Neural progenitor cell (in vitro differentiated cells): Measurements from ENCODE around the gene HIPK2. TPM values are rescaled to one million over a fixed set of nuclear protein-coding genes. Genes with fewer than 3 reads are reported as not detected.

Experiments used
- DNase-seq: peaks from one replicate; pipeline ENCODE4 v3.0.0-alpha.2; 2016; ENCODE audit warnings: low spot score
- H2AFZ ChIP-seq: fragments of 200-600 bp; sonication (generic); replicated peaks from 2 replicates; pipeline ENCODE4 v1.6.1; 2016; ENCODE audit warnings: antibody characterized with exemption
- H3F3A ChIP-seq: fragments of 200-600 bp; sonication (generic); 2 replicates; pipeline ENCODE4 v1.6.1; 2016; ENCODE audit warnings: antibody characterized with exemption, low read depth
- H3K27ac ChIP-seq: fragments of 200-600 bp; sonication (generic); 2 replicates; pipeline ENCODE4 v1.5.1; 2016; ENCODE audit warnings: mild to moderate bottlenecking
- H3K27me3 ChIP-seq: fragments of 200-600 bp; sonication (generic); 2 replicates; pipeline ENCODE4 v1.6.1; 2016; ENCODE audit warnings: mild to moderate bottlenecking, moderate library complexity
- H3K36me3 ChIP-seq: fragments of 200-600 bp; sonication (generic); 2 replicates; pipeline ENCODE4 v1.5.1; 2016
- H3K4me1 ChIP-seq: fragments of 200-600 bp; sonication (generic); 2 replicates; pipeline ENCODE4 v1.6.1; 2016; ENCODE audit warnings: mixed run types
- H3K4me2 ChIP-seq: fragments of 200-600 bp; sonication (generic); 2 replicates; pipeline ENCODE4 v1.6.1; 2016
- H3K4me3 ChIP-seq: fragments of 200-600 bp; sonication (generic); 2 replicates; pipeline ENCODE4 v1.5.1; 2016
- H3K79me2 ChIP-seq: fragments of 200-600 bp; sonication (generic); 2 replicates; pipeline ENCODE4 v1.6.1; 2016; ENCODE audit warnings: low read depth
- H3K9ac ChIP-seq: fragments of 200-600 bp; sonication (generic); 2 replicates; pipeline ENCODE4 v1.6.1; 2016
- H3K9me3 ChIP-seq: fragments of 200-600 bp; sonication (generic); 2 replicates; pipeline ENCODE4 v1.5.1; 2016; ENCODE audit warnings: low read depth
- H4K20me1 ChIP-seq: fragments of 200-600 bp; sonication (generic); 2 replicates; pipeline ENCODE4 v1.6.1; 2016; ENCODE audit warnings: low read depth
- H3K27ac Mint-ChIP-seq: 3 replicates; pipeline ENCODE4 v1.8.0; 2021; ENCODE audit warnings: mixed read lengths
- H3K27me3 Mint-ChIP-seq: 2 replicates; pipeline ENCODE4 v1.8.0; 2022; ENCODE audit warnings: low read depth, mild to moderate bottlenecking, inconsistent platforms, moderate library complexity, mixed read lengths; ENCODE audit not compliant: insufficient read depth
- H3K36me3 Mint-ChIP-seq: 3 replicates; pipeline ENCODE4 v1.8.0; 2021; ENCODE audit warnings: mixed read lengths
- H3K4me1 Mint-ChIP-seq: 3 replicates; pipeline ENCODE4 v1.8.0; 2021; ENCODE audit warnings: mixed read lengths
- H3K4me3 Mint-ChIP-seq: 3 replicates; pipeline ENCODE4 v1.8.0; 2021; ENCODE audit warnings: mild to moderate bottlenecking, moderate library complexity, mixed read lengths
- H3K9me3 Mint-ChIP-seq: 3 replicates; pipeline ENCODE4 v1.8.0; 2020; ENCODE audit warnings: mixed read lengths
- EZH2 ChIP-seq: fragments of 200-600 bp; sonication (generic); IDR thresholded peaks from 2 replicates; pipeline ENCODE4 v1.6.1; 2017; ENCODE audit warnings: antibody characterized with exemption, mild to moderate bottlenecking, moderate library complexity
- EZH2phosphoT487 ChIP-seq: fragments of 200-600 bp; sonication (generic); IDR thresholded peaks from 2 replicates; pipeline ENCODE4 v1.6.1; 2017; ENCODE audit warnings: antibody characterized with exemption
- total RNA-seq: library from RNA; depleted of rRNA; stranded (reverse); fragments of >200 nt; gene quantifications from 2 replicates; pipeline ENCODE4 v1.2.3, GENCODE V29; 2015; ENCODE audit warnings: low replicate concordance
- TF ChIP-seq, protein P1 (sequence below): fragments of 200-600 bp; sonication (generic); IDR thresholded peaks from 2 replicates; pipeline ENCODE4 v1.5.1; 2017; ENCODE audit warnings: antibody characterized with exemption, mild to moderate bottlenecking

Gene HIPK2
- total RNA-seq, 1 donor from 2014 or later: 12.8 TPM

DNA sequence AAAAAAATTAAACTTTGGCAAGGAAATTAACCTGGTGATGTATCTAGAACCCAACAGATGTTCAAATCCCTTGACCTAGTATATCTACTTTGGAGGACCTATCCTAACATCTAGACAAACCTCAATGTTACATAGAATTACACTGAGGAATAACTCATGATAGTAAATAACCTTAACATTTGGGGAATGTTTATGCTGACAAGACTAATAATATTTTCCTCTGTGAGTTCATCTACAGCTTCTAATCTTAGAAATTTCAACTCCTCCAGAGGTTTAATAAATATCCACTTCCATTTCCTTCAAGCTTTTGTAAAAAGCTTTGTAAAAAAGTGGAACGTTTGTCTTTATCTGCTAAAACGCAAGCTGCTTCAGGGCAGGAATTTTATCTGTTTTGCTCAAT, 12.7 kb downstream of the HIPK2 start:
- H3K27me3 ChIP-seq: no peaks in the 10 kb centered on the region
- H3K4me3 ChIP-seq: no peak overlapping the region
- H4K20me1 ChIP-seq: peaks cover 34% of the 10 kb centered on the region
- H3K9me3 ChIP-seq: no peaks in the 10 kb centered on the region
- TF ChIP-seq EZH2: no peak
- TF ChIP-seq, protein P1, sequence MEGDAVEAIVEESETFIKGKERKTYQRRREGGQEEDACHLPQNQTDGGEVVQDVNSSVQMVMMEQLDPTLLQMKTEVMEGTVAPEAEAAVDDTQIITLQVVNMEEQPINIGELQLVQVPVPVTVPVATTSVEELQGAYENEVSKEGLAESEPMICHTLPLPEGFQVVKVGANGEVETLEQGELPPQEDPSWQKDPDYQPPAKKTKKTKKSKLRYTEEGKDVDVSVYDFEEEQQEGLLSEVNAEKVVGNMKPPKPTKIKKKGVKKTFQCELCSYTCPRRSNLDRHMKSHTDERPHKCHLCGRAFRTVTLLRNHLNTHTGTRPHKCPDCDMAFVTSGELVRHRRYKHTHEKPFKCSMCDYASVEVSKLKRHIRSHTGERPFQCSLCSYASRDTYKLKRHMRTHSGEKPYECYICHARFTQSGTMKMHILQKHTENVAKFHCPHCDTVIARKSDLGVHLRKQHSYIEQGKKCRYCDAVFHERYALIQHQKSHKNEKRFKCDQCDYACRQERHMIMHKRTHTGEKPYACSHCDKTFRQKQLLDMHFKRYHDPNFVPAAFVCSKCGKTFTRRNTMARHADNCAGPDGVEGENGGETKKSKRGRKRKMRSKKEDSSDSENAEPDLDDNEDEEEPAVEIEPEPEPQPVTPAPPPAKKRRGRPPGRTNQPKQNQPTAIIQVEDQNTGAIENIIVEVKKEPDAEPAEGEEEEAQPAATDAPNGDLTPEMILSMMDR: no peak
- no peak for TF ChIP-seq EZH2phosphoT487
- H3K27me3 Mint-ChIP-seq: no peaks in the 10 kb centered on the region
- H3K4me2 ChIP-seq: no peak overlapping the region
- peaks cover 50% of the 10 kb centered on the region for H3K79me2 ChIP-seq
- no peak overlapping the region for H3K27ac Mint-ChIP-seq
- no peaks in the 10 kb centered on the region for H3F3A ChIP-seq
- peaks cover 4% of the 10 kb centered on the region for H3K9me3 Mint-ChIP-seq
- no peaks in the 10 kb centered on the region for H3K36me3 ChIP-seq
- no peaks in the 10 kb centered on the region for H3K4me1 ChIP-seq
- no peak overlapping the region for H3K27ac ChIP-seq
- DNase-seq: no peak
- H3K36me3 Mint-ChIP-seq: peaks cover 37% of the 10 kb centered on the region
- H3K4me1 Mint-ChIP-seq: peaks cover 14% of the 10 kb centered on the region
- no peak overlapping the region for H2AFZ ChIP-seq
- H3K9ac ChIP-seq: no peak overlapping the region
- no peak overlapping the region for H3K4me3 Mint-ChIP-seq

DNA sequence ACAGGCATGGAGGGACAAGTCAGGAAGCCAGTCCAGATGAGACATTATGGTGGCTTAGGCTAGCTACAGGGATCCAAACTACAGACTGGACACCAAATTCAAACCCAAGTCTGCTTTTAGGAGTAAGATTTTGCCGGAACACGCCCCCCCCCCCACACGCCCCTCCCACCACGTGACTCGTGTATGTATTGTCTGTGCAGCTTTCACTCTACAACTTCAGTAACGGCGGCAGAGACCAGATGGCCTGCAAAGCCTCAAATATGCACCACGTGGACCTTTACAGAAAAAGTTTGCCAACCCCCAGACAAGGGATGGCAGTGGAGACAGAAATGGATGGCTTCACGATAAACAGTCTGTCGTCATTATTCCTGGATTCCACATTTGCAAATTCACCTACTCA, 14.5 kb downstream of the HIPK2 start:
- H3K4me1 Mint-ChIP-seq: peaks cover 5% of the 10 kb centered on the region
- Histone ChIP-seq H3K9ac (no peak overlapping the region), H3K9me3 (no peaks in the 10 kb centered on the region), H3K4me2 (no peak overlapping the region), H3K36me3 (no peaks in the 10 kb centered on the region), H4K20me1 (peaks cover 22% of the 10 kb centered on the region), H3K79me2 (peaks cover 54% of the 10 kb centered on the region), H3K27ac (no peak overlapping the region), H2AFZ (no peak overlapping the region), H3F3A (no peaks in the 10 kb centered on the region), H3K27me3 (no peaks in the 10 kb centered on the region), H3K4me1 (no peaks in the 10 kb centered on the region), H3K4me3 (no peak overlapping the region)
- H3K9me3 Mint-ChIP-seq: peaks cover 4% of the 10 kb centered on the region
- H3K36me3 Mint-ChIP-seq: peaks cover 39% of the 10 kb centered on the region
- no peak overlapping the region for H3K4me3 Mint-ChIP-seq
- DNase-seq: no peak
- no peaks in the 10 kb centered on the region for H3K27me3 Mint-ChIP-seq
- TF ChIP-seq EZH2phosphoT487 (no peak), EZH2 (no peak)
- TF ChIP-seq, protein P1: no peak
- no peak overlapping the region for H3K27ac Mint-ChIP-seq

DNA sequence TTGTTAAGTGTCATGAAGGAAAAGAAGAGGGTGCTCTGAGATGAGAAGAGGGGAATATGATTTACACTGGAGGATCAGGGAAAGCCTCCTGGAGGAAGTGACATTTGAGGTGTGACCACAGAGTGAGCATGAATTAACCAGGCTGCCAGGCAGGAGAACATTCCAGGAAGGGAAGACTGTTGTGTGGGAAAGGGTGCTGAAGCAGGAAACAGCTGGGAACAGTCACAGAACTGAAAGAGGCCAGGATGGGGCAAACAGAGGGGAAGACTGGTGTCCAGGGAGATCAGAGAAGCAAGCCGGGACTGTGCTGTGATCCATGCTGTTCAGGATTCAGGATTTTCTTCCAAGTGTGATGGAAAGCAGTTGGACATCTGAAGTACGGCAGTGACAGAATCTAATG, 14.9 kb downstream of the HIPK2 start:
- no peaks in the 10 kb centered on the region for H3K27me3 ChIP-seq
- H3K79me2 ChIP-seq: peaks cover 55% of the 10 kb centered on the region
- H3K36me3 Mint-ChIP-seq: peaks cover 39% of the 10 kb centered on the region
- TF ChIP-seq, protein P1: no peak
- TF ChIP-seq EZH2 (no peak), EZH2phosphoT487 (no peak)
- no peak for DNase-seq
- H3K27me3 Mint-ChIP-seq: no peaks in the 10 kb centered on the region
- no peaks in the 10 kb centered on the region for H3K4me1 ChIP-seq
- H3K4me2 ChIP-seq: no peak overlapping the region
- H3K9me3 Mint-ChIP-seq: peaks cover 4% of the 10 kb centered on the region
- H3K27ac ChIP-seq: no peak overlapping the region
- H3K36me3 ChIP-seq: no peaks in the 10 kb centered on the region
- no peak overlapping the region for H3K4me3 Mint-ChIP-seq
- no peaks in the 10 kb centered on the region for H3K9me3 ChIP-seq
- H3K4me1 Mint-ChIP-seq: peaks cover 5% of the 10 kb centered on the region
- no peak overlapping the region for H3K9ac ChIP-seq
- H3K27ac Mint-ChIP-seq: no peak overlapping the region
- peaks cover 22% of the 10 kb centered on the region for H4K20me1 ChIP-seq
- H3K4me3 ChIP-seq: no peak overlapping the region
- H3F3A ChIP-seq: no peaks in the 10 kb centered on the region
- no peak overlapping the region for H2AFZ ChIP-seq
